ENCODE measurements around the gene ANKRD42. TPM values are rescaled to one million over a fixed set of nuclear protein-coding genes. Genes with fewer than 3 reads are reported as not detected.

Gene ANKRD42
- total RNA-seq, 2 donors from 2014 or later, result 8.0 to 8.2 TPM

DNA sequence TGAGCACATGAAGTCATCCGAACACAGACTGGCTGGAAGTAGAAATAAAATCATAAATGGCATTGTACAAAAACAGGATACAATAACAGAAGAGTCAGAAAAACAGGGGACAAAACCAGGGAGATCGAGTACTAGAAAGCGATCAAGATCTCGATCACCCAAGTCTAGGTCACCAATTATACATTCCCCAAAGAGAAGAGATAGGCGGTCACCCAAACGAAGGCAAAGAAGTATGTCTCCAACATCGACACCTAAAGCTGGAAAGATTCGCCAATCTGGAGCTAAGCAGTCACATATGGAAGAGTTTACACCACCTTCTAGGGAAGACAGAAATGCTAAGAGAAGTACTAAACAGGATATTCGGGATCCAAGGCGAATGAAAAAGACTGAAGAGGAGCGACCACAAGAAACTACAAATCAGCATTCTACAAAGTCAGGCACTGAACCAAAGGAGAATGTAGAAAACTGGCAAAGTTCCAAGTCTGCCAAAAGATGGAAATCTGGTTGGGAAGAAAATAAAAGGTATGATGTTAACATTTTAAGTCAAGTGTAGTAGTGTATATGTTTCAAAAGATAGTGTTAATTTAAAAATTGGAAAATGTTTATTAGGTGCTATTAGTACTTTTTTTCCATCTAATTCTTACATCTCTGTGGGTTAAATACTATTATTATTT, 27.2 kb upstream of the ANKRD42 start:
- intact Hi-C loops (cut with DNase I), result no loop called here
- H3K9me3 ChIP-seq, result no peaks in the 10 kb centered on the region
- no peak overlapping the region for H3K4me3 ChIP-seq
- DNase-seq, result no peak
- peaks cover 22% of the 10 kb centered on the region for H3K36me3 ChIP-seq
- TF ChIP-seq, protein P1, sequence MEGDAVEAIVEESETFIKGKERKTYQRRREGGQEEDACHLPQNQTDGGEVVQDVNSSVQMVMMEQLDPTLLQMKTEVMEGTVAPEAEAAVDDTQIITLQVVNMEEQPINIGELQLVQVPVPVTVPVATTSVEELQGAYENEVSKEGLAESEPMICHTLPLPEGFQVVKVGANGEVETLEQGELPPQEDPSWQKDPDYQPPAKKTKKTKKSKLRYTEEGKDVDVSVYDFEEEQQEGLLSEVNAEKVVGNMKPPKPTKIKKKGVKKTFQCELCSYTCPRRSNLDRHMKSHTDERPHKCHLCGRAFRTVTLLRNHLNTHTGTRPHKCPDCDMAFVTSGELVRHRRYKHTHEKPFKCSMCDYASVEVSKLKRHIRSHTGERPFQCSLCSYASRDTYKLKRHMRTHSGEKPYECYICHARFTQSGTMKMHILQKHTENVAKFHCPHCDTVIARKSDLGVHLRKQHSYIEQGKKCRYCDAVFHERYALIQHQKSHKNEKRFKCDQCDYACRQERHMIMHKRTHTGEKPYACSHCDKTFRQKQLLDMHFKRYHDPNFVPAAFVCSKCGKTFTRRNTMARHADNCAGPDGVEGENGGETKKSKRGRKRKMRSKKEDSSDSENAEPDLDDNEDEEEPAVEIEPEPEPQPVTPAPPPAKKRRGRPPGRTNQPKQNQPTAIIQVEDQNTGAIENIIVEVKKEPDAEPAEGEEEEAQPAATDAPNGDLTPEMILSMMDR (IDR thresholded peaks at IDR 0.05), result no peak
- no peak overlapping the region for H3K27ac ChIP-seq
- H3K4me1 ChIP-seq, result peaks cover 16% of the 10 kb centered on the region
- no peak overlapping the region for H3K9ac ChIP-seq (ENCODE audit: low read depth in 2 of 2, low read length in 2 of 2)
- no peaks in the 10 kb centered on the region for H3K27me3 ChIP-seq

DNA sequence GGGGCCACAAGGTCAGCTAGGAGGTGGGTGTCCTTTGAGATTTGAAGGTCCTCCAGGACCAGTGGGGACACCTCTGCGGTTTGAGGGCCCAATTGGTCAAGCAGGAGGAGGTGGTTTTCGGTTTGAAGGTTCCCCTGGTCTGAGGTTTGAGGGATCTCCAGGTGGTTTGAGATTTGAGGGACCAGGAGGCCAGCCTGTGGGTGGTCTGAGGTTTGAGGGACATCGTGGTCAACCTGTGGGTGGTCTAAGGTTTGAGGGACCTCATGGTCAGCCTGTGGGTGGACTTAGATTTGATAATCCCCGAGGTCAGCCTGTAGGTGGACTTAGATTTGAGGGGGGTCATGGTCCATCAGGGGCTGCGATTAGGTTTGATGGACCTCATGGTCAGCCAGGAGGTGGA, 24.8 kb upstream of the ANKRD42 start:
- Histone ChIP-seq H3K9ac (ENCODE audit: low read depth in 2 of 2, low read length in 2 of 2) (no peak overlapping the region), H3K9me3 (no peaks in the 10 kb centered on the region), H3K27ac (no peak overlapping the region), H3K36me3 (peaks cover 22% of the 10 kb centered on the region), H3K4me1 (peaks cover 16% of the 10 kb centered on the region), H3K4me3 (no peak overlapping the region), H3K27me3 (no peaks in the 10 kb centered on the region)
- no peak for DNase-seq
- TF ChIP-seq, protein P1 (IDR thresholded peaks at IDR 0.05), result no peak
- intact Hi-C loops (cut with DNase I), result no loop called here

DNA sequence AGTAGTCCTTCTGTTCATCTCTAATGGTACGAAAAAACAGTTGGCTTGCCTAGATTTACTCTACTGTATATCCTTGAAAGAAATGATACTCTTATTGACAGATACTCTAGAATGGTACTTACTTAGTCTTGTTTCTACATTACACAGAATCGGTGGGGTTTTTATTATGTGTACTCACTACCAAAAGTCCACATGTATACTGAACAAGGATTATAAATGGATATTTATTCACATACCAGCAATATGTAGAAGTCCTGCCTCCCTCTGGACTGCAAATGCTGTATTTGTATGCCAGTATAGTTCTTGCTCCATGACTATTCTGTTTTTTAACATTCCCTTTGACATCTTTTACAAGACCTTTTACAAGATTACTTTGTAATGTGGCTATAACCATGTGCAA, 22.6 kb upstream of the ANKRD42 start:
- no peak overlapping the region for H3K4me3 ChIP-seq
- intact Hi-C loops (cut with DNase I), result no loop called here
- no peak overlapping the region for H3K9ac ChIP-seq (ENCODE audit: low read depth in 2 of 2, low read length in 2 of 2)
- peaks cover 16% of the 10 kb centered on the region for H3K4me1 ChIP-seq
- H3K36me3 ChIP-seq, result peaks cover 18% of the 10 kb centered on the region
- TF ChIP-seq, protein P1 (IDR thresholded peaks at IDR 0.05), result no peak
- no peaks in the 10 kb centered on the region for H3K9me3 ChIP-seq
- no peaks in the 10 kb centered on the region for H3K27me3 ChIP-seq
- H3K27ac ChIP-seq, result no peak overlapping the region
- DNase-seq, result no peak

DNA sequence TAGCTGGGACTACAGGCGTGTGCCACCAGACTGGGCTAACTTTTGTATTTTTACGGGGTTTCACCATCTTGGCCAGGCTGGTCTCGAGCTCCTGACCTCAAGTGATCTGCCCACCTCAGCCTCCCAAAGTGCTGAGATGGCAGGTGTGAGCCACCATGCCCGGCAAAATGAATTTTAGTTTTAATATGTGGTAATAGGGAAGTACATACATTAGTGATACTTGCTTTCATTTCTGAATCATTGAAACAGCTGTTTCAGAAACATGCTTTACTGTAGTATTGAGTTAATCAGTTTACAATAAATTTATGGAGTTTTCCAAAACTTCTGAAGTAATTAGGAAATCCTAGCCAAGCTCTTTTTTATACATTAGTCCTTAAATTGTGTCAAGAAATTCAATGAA, 21.0 kb upstream of the ANKRD42 start:
- Histone ChIP-seq H3K27me3 (no peaks in the 10 kb centered on the region), H3K36me3 (peaks cover 18% of the 10 kb centered on the region), H3K4me3 (no peak overlapping the region), H3K4me1 (peaks cover 16% of the 10 kb centered on the region), H3K27ac (no peak overlapping the region), H3K9me3 (no peaks in the 10 kb centered on the region), H3K9ac (ENCODE audit: low read depth in 2 of 2, low read length in 2 of 2) (no peak overlapping the region)
- intact Hi-C loops (cut with DNase I), result no loop called here
- no peak for DNase-seq
- TF ChIP-seq, protein P1 (IDR thresholded peaks at IDR 0.05), result no peak

DNA sequence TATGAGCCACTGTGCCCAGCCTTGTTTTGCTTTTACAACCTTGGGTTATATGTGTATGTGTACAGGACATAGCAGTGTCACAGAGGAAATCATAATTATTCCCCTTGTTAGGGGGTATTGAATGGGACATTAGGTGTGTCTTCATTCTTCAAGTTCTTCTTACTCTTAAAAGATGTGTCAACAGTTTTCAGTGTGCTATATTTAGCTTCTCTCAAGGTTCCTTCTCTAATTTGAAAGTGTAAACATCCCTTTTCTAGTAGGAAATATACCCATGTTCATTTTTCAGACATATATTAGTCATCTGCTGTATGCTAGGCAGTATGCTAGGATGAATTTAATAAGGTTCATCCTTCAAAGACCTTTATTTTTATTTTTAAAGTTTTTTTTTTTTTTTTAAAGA, 19.5 kb upstream of the ANKRD42 start:
- TF ChIP-seq, protein P1 (IDR thresholded peaks at IDR 0.05), result no peak
- H3K9me3 ChIP-seq, result no peaks in the 10 kb centered on the region
- no peaks in the 10 kb centered on the region for H3K27me3 ChIP-seq
- H3K36me3 ChIP-seq, result peaks cover 20% of the 10 kb centered on the region
- intact Hi-C loops (cut with DNase I), result no loop called here
- H3K4me3 ChIP-seq, result no peak overlapping the region
- H3K27ac ChIP-seq, result no peak overlapping the region
- no peak overlapping the region for H3K9ac ChIP-seq (ENCODE audit: low read depth in 2 of 2, low read length in 2 of 2)
- peaks cover 16% of the 10 kb centered on the region for H3K4me1 ChIP-seq
- no peak for DNase-seq

Measured in colonic mucosa (tissue), 4 donors.